NCI-H146 treated with DMSO at 0.1 percent for 48 hours (cell line): ENCODE measurements around the gene DUSP12.
"Not testable (repeated sequence)": the region's sequence is repeated elsewhere in the genome, so short reads cannot be mapped to it uniquely, and the experiment has no call there.

Experiments
- DNase-seq: peaks from one replicate; lab custom pipeline; 2025; ENCODE audit not compliant: unreplicated experiment; lab: John Stamatoyannopoulos, UW

The DUSP12 gene, protein sequence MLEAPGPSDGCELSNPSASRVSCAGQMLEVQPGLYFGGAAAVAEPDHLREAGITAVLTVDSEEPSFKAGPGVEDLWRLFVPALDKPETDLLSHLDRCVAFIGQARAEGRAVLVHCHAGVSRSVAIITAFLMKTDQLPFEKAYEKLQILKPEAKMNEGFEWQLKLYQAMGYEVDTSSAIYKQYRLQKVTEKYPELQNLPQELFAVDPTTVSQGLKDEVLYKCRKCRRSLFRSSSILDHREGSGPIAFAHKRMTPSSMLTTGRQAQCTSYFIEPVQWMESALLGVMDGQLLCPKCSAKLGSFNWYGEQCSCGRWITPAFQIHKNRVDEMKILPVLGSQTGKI

GRCh38 chr1:161749509-161750407, at the start of gene DUSP12:
DUSP12 (plus strand) TSS chr1:161749786; CDS start chr1:161749802, 16 bp downstream.
- DNase-seq = peak; percentile 92

GRCh38 chr1:161702250-161702649, 47.3 kb upstream of the DUSP12 start:
- DNase-seq = no peak

DNA sequence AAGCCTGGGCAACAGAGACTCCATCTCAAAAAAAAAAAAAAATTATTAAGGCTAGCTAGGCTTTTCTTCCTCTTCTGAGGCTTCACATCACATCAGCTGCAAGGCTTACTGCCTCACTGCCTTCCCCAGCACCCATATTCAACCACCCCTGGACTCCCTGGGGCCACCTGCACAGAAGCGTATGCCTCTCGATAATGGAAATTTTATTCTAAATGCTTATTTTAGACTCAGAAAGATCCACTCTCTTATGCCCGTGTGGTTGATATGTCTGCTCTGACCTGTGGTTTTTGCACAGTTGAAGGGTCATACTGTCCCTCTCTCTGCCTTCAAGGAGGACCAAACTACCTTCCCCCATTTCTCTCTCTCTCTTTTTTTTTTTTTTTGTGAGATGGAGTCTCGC, 44.0 kb upstream of the DUSP12 start:
- no peak for DNase-seq

DNA sequence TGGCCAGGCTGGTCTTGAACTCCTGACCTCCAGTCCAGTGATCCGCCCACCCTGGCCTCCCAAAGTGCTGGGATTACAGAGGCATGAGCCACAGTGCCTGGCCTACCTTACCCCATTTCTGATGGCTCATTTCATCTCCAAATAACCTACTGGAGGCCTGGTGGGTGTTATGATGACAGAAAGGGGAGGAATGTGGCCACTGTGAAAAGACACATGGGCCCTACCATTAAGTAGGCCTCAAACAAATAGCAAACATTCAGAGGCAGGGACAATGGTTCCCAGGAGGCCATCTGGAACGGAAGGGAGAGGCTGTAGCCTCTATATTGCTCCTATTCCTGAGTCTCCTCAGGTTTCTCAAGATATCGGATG, 43.5 kb upstream of the DUSP12 start:
- DNase-seq = no peak

- no peak for DNase-seq
Observed at GRCh38 chr1:161706482-161707347, 42.9 kb upstream of the DUSP12 start, which contains the start of gene FCRLA. FCRLA (plus strand) TSS chr1:161707229; CDS start chr1:161707265, 36 bp downstream.

DNA sequence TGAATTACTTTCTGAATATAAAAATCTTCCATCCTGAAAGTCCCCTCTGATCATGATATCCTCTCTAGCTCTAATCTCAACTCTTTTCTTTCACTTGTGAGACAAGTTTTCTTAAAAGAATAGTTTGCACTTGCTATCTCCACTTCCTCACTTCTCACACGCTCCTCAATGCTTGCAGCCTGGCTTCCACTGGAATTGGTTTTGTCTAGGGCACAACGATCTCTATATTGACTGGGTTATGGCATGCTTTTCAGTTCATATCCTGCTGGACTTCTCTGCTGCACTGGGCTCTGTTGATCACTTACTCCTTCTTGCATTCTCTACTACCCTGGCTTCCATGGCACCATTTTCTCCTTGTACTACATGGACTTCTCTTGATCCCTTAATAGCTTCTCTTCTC, 42.1 kb upstream of the DUSP12 start:
- no peak for DNase-seq

DNA sequence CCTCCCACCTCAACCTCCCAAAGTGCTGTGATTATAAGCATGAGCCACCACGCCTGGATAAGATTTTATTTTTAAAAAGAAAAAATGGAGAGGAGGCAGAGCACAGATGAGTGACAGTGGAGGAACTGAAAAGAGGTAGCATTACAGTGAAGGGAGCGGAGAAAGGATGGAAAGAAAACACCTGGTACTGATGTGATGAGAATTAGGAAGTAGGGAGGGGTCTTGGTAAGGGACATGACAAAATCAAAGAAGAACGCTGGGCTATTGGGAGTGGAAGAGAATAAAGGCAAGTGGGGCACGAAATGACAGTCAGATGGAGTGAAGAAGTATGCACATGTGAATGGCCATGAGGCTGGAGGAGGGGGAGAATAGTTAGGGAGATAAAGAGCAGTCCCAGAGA, 40.2 kb upstream of the DUSP12 start:
- DNase-seq = no peak

GRCh38 chr1:161710560-161710959, 39.0 kb upstream of the DUSP12 start:
- no peak for DNase-seq

DNA sequence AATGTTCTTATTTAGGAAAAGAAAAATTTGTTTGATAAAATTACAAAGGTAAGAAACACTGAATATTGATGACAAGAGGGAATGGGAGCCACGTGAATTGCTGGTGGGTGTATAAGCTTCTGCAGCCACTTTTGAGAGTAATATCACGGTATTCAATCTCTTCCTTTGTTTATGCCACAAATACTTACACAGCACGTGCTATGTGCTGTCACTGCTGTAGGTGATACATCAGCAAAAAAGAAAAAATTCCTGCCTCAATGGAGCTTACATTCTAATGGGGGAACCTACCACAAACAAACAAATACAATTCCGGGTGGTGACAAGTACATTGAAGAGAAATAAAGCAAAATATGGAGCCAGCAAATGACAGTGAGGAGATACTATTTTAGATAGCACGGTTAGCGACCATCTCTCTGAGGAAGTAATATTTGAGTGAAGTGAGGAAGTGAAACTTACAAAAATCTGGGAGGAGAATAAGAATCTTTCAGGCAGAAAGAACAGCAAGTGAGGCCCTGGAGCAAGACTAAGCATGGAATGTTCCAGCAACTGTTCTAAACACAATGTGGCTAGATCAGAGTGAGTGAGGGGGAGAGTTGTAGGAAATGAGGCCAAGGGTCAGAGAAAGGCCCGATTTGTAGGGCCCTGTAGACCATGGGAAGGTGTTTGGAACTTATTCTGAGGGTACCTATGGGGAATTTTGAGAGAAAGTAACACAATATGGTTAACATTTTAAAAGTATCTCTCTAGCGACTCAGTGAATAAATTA, 30.8 kb upstream of the DUSP12 start:
- DNase-seq = no peak

DNA sequence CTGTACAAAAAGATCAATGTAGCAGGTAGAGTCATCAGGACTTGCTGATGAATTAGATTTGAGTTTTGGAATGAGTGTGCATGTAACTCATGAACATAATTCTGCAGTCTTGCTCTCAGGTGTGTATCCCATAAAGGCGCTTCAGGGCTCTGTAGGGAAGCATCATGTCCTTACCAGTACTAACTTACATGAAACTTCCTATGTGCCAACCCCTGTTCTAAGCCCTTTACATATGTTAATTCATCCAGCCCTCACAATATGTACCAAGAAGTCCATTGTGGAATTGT, 30.3 kb upstream of the DUSP12 start:
- DNase-seq = no peak

GRCh38 chr1:161720422-161720821, 29.2 kb upstream of the DUSP12 start:
- DNase-seq = no peak

DNA sequence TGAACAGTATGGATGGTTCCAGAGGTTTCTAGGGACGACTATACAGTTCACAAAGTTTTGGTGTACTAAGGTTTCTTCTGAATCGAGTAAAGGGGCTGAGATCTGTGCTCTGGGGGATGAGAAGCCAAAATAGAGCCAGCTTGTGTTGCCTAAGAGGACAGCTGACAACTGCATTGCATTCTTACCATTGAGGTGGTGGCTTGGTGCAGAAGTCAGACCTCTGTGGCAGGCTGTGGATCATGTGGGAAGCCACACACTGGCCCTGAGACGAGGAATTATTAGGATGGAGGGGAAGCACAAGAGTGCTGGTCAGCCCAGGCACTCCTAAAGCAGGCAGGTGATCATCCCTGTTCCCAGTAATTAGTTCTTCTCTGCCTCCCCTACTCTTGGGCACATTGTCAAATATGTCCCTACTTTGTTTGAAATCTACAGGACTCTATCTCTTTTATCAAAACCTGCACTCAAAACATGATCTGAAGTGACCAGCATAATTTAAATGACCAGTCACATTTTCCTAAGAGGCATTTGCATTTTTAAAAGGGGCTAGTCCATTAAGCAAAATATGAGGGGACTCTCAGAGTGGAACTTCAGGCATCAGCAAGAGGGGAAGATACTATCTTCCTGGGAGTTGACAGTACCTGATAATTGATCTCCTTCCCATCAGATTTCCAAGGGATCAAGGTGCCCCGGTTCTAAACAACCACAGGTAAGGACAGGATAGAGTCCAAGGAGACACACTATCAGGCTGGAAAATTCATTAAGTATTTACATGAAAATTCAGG, 28.4 kb upstream of the DUSP12 start, which contains the start of gene FCRLB:
TSS of gene FCRLB (plus strand) at position 589 of the 782 bp plus-strand sequence. CDS start 1,129 bp downstream, outside the sequence.
- DNase-seq = no peak

- DNase-seq = no peak
Observed at GRCh38 chr1:161721738-161722343, 27.7 kb upstream of the DUSP12 start.

- DNase-seq = no peak
Observed at GRCh38 chr1:161722406-161722805, 27.2 kb upstream of the DUSP12 start.

- DNase-seq = no peak
Observed at GRCh38 chr1:161723459-161724141, 26.0 kb upstream of the DUSP12 start.

DNA sequence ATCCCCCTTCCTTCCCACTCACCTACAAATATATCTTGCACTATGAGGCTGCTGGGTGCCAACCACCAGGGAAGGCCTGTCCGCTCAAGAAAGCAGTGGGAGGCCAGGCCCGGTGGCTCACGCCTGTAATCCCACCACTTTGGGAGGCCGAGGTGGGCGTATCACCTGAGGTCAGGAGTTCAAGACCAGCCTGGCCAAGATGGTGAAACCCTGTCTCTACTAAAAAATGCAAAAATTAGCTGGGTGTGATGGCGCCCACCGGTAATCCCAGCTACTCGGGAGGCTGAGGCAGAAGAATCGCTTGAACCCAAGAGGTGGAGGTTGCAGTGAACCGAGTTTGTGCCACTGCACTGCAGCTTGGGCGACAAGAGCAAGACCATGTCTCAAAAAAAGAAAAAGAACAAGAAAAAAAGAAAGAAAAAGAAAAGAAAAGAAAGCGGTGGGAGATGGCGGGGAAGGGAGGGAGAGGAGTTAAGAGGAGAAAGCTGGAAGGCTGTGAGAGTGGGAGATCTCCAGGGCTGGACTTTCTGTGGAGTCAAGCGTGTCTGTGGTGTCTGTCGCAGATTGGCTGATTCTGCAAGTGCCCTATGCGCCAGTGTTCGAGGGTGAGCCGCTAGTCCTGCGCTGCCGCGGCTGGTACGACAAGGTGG, 24.2 kb upstream of the DUSP12 start:
- DNase-seq = not testable (repeated sequence)

- DNase-seq = no peak
Observed at GRCh38 chr1:161725908-161726472, 23.6 kb upstream of the DUSP12 start.
